Naive thymus-derived CD4-positive, alpha-beta T cell (primary cell): ENCODE data around the gene CBX3. TPM values are rescaled to one million over a fixed set of nuclear protein-coding genes. Genes with fewer than 3 reads are reported as not detected.

Experiments used
- ATAC-seq: fragments of 150-1000 bp; cut with Tn5 transposase; 2 replicates; pipeline ENCODE4 v1.10.0; 2021; ENCODE audit warnings: mild to moderate bottlenecking, moderate library complexity
- CTCF ChIA-PET: fragments of 350-600 bp; sonication (Branson Sonifier 250); formaldehyde crosslinking; loops from one replicate; lab custom pipeline; 2021; ENCODE audit warnings: antibody characterized with exemption; lab: Charles Lee
- POLR2A ChIA-PET: fragments of 350-600 bp; sonication (Branson Sonifier 250); formaldehyde crosslinking; loops from one replicate; lab custom pipeline; 2021; ENCODE audit warnings: antibody characterized with exemption, inconsistent platforms; lab: Charles Lee
- DNase-seq, 9 donors: peaks; one replicate each; pipeline versions ENCODE4 v3.0.0 to v3.0.0-alpha.2; 2020 to 2022; ENCODE audit warnings: mixed read lengths in 1 of 9
- H3K27ac ChIP-seq: one replicate; pipeline ENCODE4 v1.7.0; 2013; ENCODE audit warnings: mild to moderate bottlenecking, low read depth, low read length, moderate library complexity
- H3K27me3 ChIP-seq, 2 donors: one replicate each; pipeline ENCODE4 v1.7.0; 2013; ENCODE audit warnings: low read length in 2 of 2, mild to moderate bottlenecking in 2 of 2, moderate library complexity in 2 of 2; ENCODE audit not compliant: control insufficient read depth in 2 of 2, insufficient read depth in 2 of 2
- H3K36me3 ChIP-seq, 3 experiments: 1 replicate in 2 of 3; 2 replicates in 1 of 3; pipeline ENCODE4 v1.7.0; 2013; ENCODE audit warnings: low read length in 3 of 3, mild to moderate bottlenecking in 3 of 3, moderate library complexity in 1 of 3; ENCODE audit not compliant: insufficient read depth in 3 of 3, control insufficient read depth in 2 of 3
- H3K4me1 ChIP-seq, 2 donors: one replicate each; pipeline ENCODE4 v1.7.0; 2013; ENCODE audit warnings: low read length in 2 of 2, mild to moderate bottlenecking in 2 of 2, moderate library complexity in 1 of 2; ENCODE audit not compliant: control insufficient read depth in 2 of 2, insufficient read depth in 2 of 2
- H3K4me3 ChIP-seq: 2 replicates; pipeline ENCODE4 v1.7.0; 2013; ENCODE audit warnings: mild to moderate bottlenecking, low read length
- H3K9me3 ChIP-seq, 3 experiments: 1 replicate in 2 of 3; 2 replicates in 1 of 3; pipeline ENCODE4 v1.7.0; 2013; ENCODE audit warnings: low read length in 3 of 3; ENCODE audit not compliant: control insufficient read depth in 2 of 3
- H3K27ac Mint-ChIP-seq, 9 donors: one replicate each; pipeline ENCODE4 v1.8.0; 2020 to 2022; ENCODE audit warnings: mixed read lengths in 9 of 9, mild to moderate bottlenecking in 8 of 9, moderate library complexity in 5 of 9, inconsistent platforms in 2 of 9
- H3K27me3 Mint-ChIP-seq, 5 donors: one replicate each; pipeline ENCODE4 v1.8.0; 2021 to 2022; ENCODE audit warnings: mixed read lengths in 5 of 5, mild to moderate bottlenecking in 1 of 5
- H3K36me3 Mint-ChIP-seq, 5 donors: one replicate each; pipeline ENCODE4 v1.8.0; 2020 to 2022; ENCODE audit warnings: mixed read lengths in 5 of 5, mild to moderate bottlenecking in 3 of 5, inconsistent platforms in 1 of 5
- H3K4me1 Mint-ChIP-seq, 7 donors: one replicate each; pipeline ENCODE4 v1.8.0; 2020 to 2022; ENCODE audit warnings: mixed read lengths in 7 of 7, mild to moderate bottlenecking in 3 of 7, inconsistent platforms in 1 of 7
- H3K4me3 Mint-ChIP-seq, 10 donors: one replicate each; pipeline ENCODE4 v1.8.0; 2020 to 2022; ENCODE audit warnings: mild to moderate bottlenecking in 10 of 10, mixed read lengths in 10 of 10, moderate library complexity in 6 of 10, inconsistent platforms in 2 of 10
- H3K9me3 Mint-ChIP-seq, 11 donors: one replicate each; pipeline ENCODE4 v1.8.0; 2020 to 2022; ENCODE audit warnings: mixed read lengths in 11 of 11, mild to moderate bottlenecking in 4 of 11, inconsistent platforms in 1 of 11, moderate library complexity in 1 of 11
- intact Hi-C, 2 donors: fragments of 100-400 bp; cut with micrococcal nuclease; formaldehyde crosslinking; loops; one replicate each; pipeline ENCODE4 v1.15.1; 2023
- polyA plus RNA-seq, 2 donors: library from polyadenylated mRNA; unstranded; fragments of 300-500 nt; fragmentation: Illumina TruSeq; gene quantifications; one replicate each; pipeline ENCODE4 v1.2.3, GENCODE V29; 2021
- total RNA-seq, 6 experiments: library from RNA in 5 of 6; stranded (reverse) in 5 of 6; gene quantifications; 1 replicate in 5 of 6; 2 replicates in 1 of 6; pipeline ENCODE4 v1.2.3 and lab custom pipeline; 2021 to 2026

The CBX3 gene
- total and polyA plus RNA-seq, 7 experiments from 2014 or later: 86.9 to 214 (median 112) TPM

- H3K36me3 ChIP-seq: peaks cover 28 to 46% (median 30%) of the 10 kb centered on the region in 3 experiments
- peak; percentile 7 for ATAC-seq
Measured at GRCh38 chr7:26188206-26188956, 13.2 kb upstream of the CBX3 start.

GRCh38 chr7:26188957-26189541 is 12.5 kb upstream of the CBX3 start:
- H3K27ac ChIP-seq: no peak overlapping the region
- peaks cover 0 to 14% (median 0%) of the 10 kb centered on the region in 11 donors for H3K9me3 Mint-ChIP-seq
- ATAC-seq (peak; percentile 3), DNase-seq (no peak)
- peaks cover 31 to 52% (median 34%) of the 10 kb centered on the region in 3 experiments for H3K36me3 ChIP-seq
- H3K27ac Mint-ChIP-seq: peak overlapping the region in 7 of 9 donors; percentile 10 to 89 (median 70)
- peaks cover 10 to 73% (median 57%) of the 10 kb centered on the region in 5 donors for H3K36me3 Mint-ChIP-seq
- ChIA-PET CTCF (interaction anchor here (0.6 to 2.4 kb wide), 7 partner anchors 9 to 180 kb away, joined by 3 to 17 read pairs (median 6); no protein-coding TSS in a partner anchor), POLR2A (interaction anchor here (0.7 to 12.5 kb wide), 14 partner anchors 8 to 1474 kb away, joined by 3 to 289 read pairs (median 4); partner anchors contain the start of genes CBX3, HIBADH, HNRNPA2B1 and NFE2L3)
- H3K4me3 ChIP-seq: no peak overlapping the region
- peaks cover 60 to 99% (median 87%) of the 10 kb centered on the region in 7 donors for H3K4me1 Mint-ChIP-seq
- H3K4me1 ChIP-seq: peaks cover 27 to 34% of the 10 kb centered on the region in 2 donors
- H3K9me3 ChIP-seq: no peaks in the 10 kb centered on the region
- intact Hi-C loops: loop anchor here in 1 of 2 donors (1.0 kb wide), 1 partner anchor 9 kb away; no protein-coding TSS in a partner anchor
- no peaks in the 10 kb centered on the region for H3K27me3 Mint-ChIP-seq
- H3K27me3 ChIP-seq: no peaks in the 10 kb centered on the region
- H3K4me3 Mint-ChIP-seq: peak overlapping the region in 1 of 10 donors; percentile 32

More at GRCh38 chr7:26188206-26188956, 13.2 kb upstream of the CBX3 start:
- no peak overlapping the region for H3K27ac ChIP-seq
- ChIA-PET CTCF (interaction anchor here (0.8 to 2.4 kb wide), 7 partner anchors 9 to 181 kb away, joined by 3 to 17 read pairs (median 6); partner anchors contain the start of gene NFE2L3), POLR2A (interaction anchor here (0.7 to 12.5 kb wide), 15 partner anchors 9 to 1474 kb away, joined by 3 to 289 read pairs (median 5); partner anchors contain the start of genes CBX3, HIBADH, HNRNPA2B1 and NFE2L3)
- Mint-ChIP-seq H3K36me3 (peaks cover 5 to 71% (median 50%) of the 10 kb centered on the region in 5 donors), H3K27me3 (no peaks in the 10 kb centered on the region), H3K4me3 (peak overlapping the region in 2 of 10 donors; percentile 32 to 44), H3K27ac (peak overlapping the region in 8 of 9 donors; percentile 10 to 89 (median 71)), H3K9me3 (peaks cover 0 to 14% (median 0%) of the 10 kb centered on the region in 11 donors), H3K4me1 (peaks cover 54 to 98% (median 86%) of the 10 kb centered on the region in 7 donors)
- intact Hi-C loops: loop anchor here in 1 of 2 donors (1.0 kb wide), 1 partner anchor 8 kb away; no protein-coding TSS in a partner anchor
- no peaks in the 10 kb centered on the region for H3K27me3 ChIP-seq
- H3K4me1 ChIP-seq: peaks cover 21 to 28% of the 10 kb centered on the region in 2 donors
- no peak overlapping the region for H3K4me3 ChIP-seq
- H3K9me3 ChIP-seq: no peaks in the 10 kb centered on the region
- DNase-seq: no peak

DNA sequence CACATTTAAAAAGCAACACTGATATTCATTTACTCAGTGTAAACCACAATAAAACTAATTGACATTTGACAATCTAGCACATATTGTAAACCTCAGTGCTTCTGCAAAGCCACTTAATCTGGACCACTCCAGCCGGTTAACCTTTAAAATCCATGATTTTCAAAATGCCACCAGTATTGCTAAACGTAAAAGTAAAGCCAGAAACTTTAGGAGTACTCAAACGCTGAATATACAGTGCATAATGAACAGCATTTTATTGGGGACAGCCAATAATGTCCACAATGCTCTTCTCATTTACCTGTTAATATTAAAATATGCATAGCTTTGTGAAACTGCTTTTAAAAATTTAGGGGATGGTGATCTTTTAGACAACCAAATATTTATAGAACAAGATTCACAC is 11.8 kb upstream of the CBX3 start:
- CTCF ChIA-PET: interaction anchor here (0.6 to 2.4 kb wide), 4 partner anchors 8 to 180 kb away, joined by 3 to 17 read pairs (median 7); no protein-coding TSS in a partner anchor
- Mint-ChIP-seq H3K4me3 (no peak overlapping the region), H3K27me3 (no peaks in the 10 kb centered on the region), H3K9me3 (peaks cover 0 to 9% (median 0%) of the 10 kb centered on the region in 11 donors), H3K36me3 (peaks cover 11 to 70% (median 54%) of the 10 kb centered on the region in 5 donors), H3K4me1 (peaks cover 62 to 99% (median 89%) of the 10 kb centered on the region in 7 donors), H3K27ac (peak overlapping the region in 2 of 9 donors; percentile 56 to 70)
- intact Hi-C loops: loop anchor here in 1 of 2 donors (1.0 to 2.0 kb wide), 2 partner anchors 9 to 19 kb away; no protein-coding TSS in a partner anchor
- POLR2A ChIA-PET: interaction anchor here (1.1 to 12.5 kb wide), 9 partner anchors 7 to 99 kb away, joined by 3 to 289 read pairs (median 7); partner anchors contain the start of genes CBX3, HNRNPA2B1 and NFE2L3
- Histone ChIP-seq H3K36me3 (peaks cover 34 to 58% (median 34%) of the 10 kb centered on the region in 3 experiments), H3K27me3 (no peaks in the 10 kb centered on the region), H3K27ac (no peak overlapping the region), H3K4me3 (no peak overlapping the region), H3K9me3 (no peaks in the 10 kb centered on the region), H3K4me1 (peaks cover 34 to 39% of the 10 kb centered on the region in 2 donors)
- DNase-seq (no peak), ATAC-seq (no peak)

DNA sequence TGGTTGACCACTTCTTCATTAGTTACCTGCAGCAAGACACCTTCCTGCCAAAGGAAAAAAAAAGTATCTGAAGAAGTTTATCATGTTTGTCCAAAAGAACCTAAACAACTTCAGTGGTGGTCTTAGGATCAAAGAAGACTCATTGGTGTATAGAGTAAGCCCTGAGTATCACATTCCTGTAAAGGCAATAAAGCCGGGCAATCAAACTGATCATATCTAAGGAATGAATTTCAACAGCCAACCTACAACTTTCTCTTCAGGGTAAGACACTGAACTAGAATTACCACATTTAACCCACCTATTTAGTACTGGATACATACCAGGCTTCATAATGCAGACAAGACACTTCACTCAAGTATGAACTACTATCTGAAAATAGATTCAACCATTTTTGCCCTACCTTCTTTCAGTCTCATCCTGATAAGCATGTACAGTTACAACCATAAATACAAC is 11.1 kb upstream of the CBX3 start:
- POLR2A ChIA-PET: interaction anchor here (1.1 to 13.1 kb wide), 7 partner anchors 6 to 100 kb away, joined by 4 to 289 read pairs (median 27); partner anchors contain the start of genes CBX3, HNRNPA2B1 and NFE2L3
- DNase-seq (no peak), ATAC-seq (no peak)
- Histone ChIP-seq H3K4me1 (peaks cover 39 to 44% of the 10 kb centered on the region in 2 donors), H3K9me3 (no peaks in the 10 kb centered on the region), H3K4me3 (no peak overlapping the region), H3K27ac (peak overlapping the region; percentile 25), H3K27me3 (no peaks in the 10 kb centered on the region), H3K36me3 (peaks cover 34 to 64% (median 37%) of the 10 kb centered on the region in 3 experiments)
- intact Hi-C loops: loop anchor here in 1 of 2 donors (1.0 to 2.0 kb wide), 2 partner anchors 8 to 20 kb away; no protein-coding TSS in a partner anchor
- H3K4me1 Mint-ChIP-seq: peaks cover 61 to 97% (median 87%) of the 10 kb centered on the region in 7 donors
- no peaks in the 10 kb centered on the region for H3K27me3 Mint-ChIP-seq
- H3K36me3 Mint-ChIP-seq: peaks cover 14 to 67% (median 55%) of the 10 kb centered on the region in 5 donors
- H3K9me3 Mint-ChIP-seq: peaks cover 0 to 5% (median 0%) of the 10 kb centered on the region in 11 donors
- CTCF ChIA-PET: interaction anchor here (1.1 to 10.0 kb wide), 2 partner anchors 28 to 101 kb away, joined by 4 to 177 read pairs; no protein-coding TSS in a partner anchor
- peak overlapping the region; percentile 7 to 99 (median 63) for H3K27ac Mint-ChIP-seq
- peak overlapping the region in 4 of 10 donors; percentile 6 to 29 (median 18) for H3K4me3 Mint-ChIP-seq

- no peak for DNase-seq
- Histone ChIP-seq H3K27ac (no peak overlapping the region), H3K4me3 (no peak overlapping the region), H3K4me1 (peaks cover 48 to 54% of the 10 kb centered on the region in 2 donors), H3K27me3 (no peaks in the 10 kb centered on the region), H3K9me3 (no peaks in the 10 kb centered on the region), H3K36me3 (peaks cover 43 to 74% (median 46%) of the 10 kb centered on the region in 3 experiments)
- peak overlapping the region in 6 of 9 donors; percentile 37 to 99 (median 69) for H3K27ac Mint-ChIP-seq
- peak overlapping the region in 6 of 10 donors; percentile 33 to 71 (median 54) for H3K4me3 Mint-ChIP-seq
- ChIA-PET CTCF (interaction anchor here (0.6 to 10.0 kb wide), 5 partner anchors 29 to 179 kb away, joined by 3 to 177 read pairs (median 4); no protein-coding TSS in a partner anchor), POLR2A (interaction anchor here (0.6 to 13.1 kb wide), 12 partner anchors 7 to 108 kb away, joined by 3 to 289 read pairs (median 6); partner anchors contain the start of genes CBX3, HNRNPA2B1 and NFE2L3)
- H3K27me3 Mint-ChIP-seq: no peaks in the 10 kb centered on the region
- H3K4me1 Mint-ChIP-seq: peaks cover 63 to 98% (median 88%) of the 10 kb centered on the region in 7 donors
- H3K36me3 Mint-ChIP-seq: peaks cover 24 to 75% (median 61%) of the 10 kb centered on the region in 5 donors
- peaks cover 0 to 5% (median 0%) of the 10 kb centered on the region in 11 donors for H3K9me3 Mint-ChIP-seq
- ATAC-seq: no peak
- intact Hi-C loops: loop anchor here in 1 of 2 donors (2.0 kb wide), 1 partner anchor 21 kb away; no protein-coding TSS in a partner anchor
Measured at GRCh38 chr7:26191233-26191973, 10.1 kb upstream of the CBX3 start.
